ENCODE measurements around the gene SSBP3.
"Not testable (repeated sequence)": the region's sequence is repeated elsewhere in the genome, so short reads cannot be mapped to it uniquely, and the experiment has no call there.

SSBP3 gene

DNA sequence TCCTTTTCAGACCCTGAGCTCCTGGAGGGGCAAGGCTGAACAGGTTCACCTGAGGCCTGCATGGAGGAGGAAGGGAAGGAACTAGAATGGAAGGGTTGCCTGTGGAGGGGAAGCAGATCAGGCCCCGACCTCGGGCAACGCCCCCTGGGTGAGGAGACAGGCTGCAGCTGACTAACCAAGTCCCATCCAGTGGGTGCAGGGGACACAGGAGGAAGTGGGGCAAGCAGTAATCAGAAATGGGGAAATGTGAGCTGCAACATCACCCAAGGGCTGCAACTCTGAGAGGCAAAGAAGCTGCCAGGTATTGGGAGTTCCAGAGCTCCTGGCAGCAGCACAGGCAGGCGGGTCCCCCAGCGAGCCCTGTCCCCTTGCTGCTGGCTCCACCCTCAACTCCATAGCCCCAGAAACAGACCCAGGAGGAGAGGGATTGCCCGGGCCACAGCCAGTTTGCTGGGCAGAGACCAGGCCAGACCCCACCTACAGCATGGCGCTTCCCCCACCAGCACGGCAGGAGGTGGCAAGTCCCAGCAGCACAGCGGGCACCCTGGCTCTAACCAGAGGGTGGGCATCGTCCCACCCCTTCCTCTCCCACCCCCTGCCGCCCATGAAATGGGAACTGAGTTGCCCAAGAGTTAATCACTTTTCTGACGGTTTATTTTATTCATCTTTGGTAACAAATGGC lies 167.7 kb downstream of the SSBP3 start:
- TF ChIP-seq, protein P1, sequence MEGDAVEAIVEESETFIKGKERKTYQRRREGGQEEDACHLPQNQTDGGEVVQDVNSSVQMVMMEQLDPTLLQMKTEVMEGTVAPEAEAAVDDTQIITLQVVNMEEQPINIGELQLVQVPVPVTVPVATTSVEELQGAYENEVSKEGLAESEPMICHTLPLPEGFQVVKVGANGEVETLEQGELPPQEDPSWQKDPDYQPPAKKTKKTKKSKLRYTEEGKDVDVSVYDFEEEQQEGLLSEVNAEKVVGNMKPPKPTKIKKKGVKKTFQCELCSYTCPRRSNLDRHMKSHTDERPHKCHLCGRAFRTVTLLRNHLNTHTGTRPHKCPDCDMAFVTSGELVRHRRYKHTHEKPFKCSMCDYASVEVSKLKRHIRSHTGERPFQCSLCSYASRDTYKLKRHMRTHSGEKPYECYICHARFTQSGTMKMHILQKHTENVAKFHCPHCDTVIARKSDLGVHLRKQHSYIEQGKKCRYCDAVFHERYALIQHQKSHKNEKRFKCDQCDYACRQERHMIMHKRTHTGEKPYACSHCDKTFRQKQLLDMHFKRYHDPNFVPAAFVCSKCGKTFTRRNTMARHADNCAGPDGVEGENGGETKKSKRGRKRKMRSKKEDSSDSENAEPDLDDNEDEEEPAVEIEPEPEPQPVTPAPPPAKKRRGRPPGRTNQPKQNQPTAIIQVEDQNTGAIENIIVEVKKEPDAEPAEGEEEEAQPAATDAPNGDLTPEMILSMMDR (IDR thresholded peaks at IDR 0.05; ENCODE audit: control insufficient read depth, insufficient read depth, low read depth, low read length, missing control alignments) = no peak
- no peak overlapping the region for H3K4me3 ChIP-seq (ENCODE audit: control insufficient read depth, low read depth, low read length)
- no peak for DNase-seq (ENCODE audit: low read depth)

DNA sequence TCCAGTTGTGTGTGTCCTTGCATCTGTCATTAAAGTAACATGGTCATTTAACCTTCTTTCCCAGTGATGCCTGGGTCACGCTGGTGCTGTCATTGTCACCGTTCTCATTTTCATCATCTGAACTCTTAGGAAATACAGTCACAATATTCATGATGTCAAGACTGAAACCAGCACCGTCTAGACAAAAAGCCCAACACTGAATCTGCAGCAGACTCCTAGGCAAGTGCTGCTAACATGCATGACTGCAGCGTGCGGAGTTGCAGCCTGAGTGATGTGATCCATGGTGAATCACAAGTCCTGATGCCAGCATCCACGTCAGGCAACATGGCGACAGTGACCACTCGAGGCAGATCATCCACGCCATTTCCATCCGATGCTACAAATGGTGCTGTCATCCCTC lies 168.6 kb downstream of the SSBP3 start:
- no peak overlapping the region for H3K4me3 ChIP-seq (ENCODE audit: control insufficient read depth, low read depth, low read length)
- DNase-seq (ENCODE audit: low read depth) = no peak
- TF ChIP-seq, protein P1 (IDR thresholded peaks at IDR 0.05; ENCODE audit: control insufficient read depth, insufficient read depth, low read depth, low read length, missing control alignments) = no peak

DNA sequence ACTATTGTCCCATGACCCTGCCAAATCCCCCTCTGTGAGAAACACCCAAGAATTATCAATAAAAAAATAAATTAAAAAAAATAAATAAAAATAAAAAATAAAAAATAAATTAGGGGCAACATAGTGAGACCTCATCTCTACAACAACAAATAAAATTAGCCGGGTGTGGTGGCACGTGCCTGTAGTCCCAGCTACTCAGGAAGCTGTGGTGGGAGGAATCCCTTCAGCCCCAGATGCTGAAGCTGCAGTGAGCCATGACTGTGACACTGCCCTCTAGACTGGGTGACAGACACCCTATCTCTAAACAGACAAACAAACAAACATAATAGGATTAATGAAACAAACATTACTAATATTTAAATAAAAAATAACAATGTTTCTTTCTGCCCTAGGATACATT lies 171.9 kb downstream of the SSBP3 start:
- DNase-seq (ENCODE audit: low read depth) = no peak
- no peak overlapping the region for H3K4me3 ChIP-seq (ENCODE audit: control insufficient read depth, low read depth, low read length)
- TF ChIP-seq, protein P1 (IDR thresholded peaks at IDR 0.05; ENCODE audit: control insufficient read depth, insufficient read depth, low read depth, low read length, missing control alignments) = no peak

DNA sequence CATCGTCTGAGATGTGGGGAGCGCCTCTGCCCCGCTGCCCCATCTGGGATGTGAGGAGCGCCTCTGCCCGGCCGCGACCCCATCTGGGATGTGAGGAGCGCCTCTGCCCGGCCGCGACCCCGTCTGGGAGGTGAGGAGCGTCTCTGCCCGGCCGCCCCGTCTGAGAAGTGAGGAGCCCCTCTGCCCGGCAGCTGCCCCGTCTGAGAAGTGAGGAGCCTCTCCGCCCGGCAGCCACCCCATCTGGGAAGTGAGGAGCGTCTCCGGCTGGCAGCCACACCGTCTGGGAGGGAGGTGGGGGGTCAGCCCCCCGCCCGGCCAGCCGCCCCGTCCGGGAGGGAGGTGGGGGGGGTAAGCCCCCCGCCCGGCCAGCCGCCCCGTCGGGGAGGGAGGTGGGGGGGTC lies 173.0 kb downstream of the SSBP3 start:
- not testable (repeated sequence) for H3K4me3 ChIP-seq (ENCODE audit: control insufficient read depth, low read depth, low read length); DNase-seq (ENCODE audit: low read depth)

DNA sequence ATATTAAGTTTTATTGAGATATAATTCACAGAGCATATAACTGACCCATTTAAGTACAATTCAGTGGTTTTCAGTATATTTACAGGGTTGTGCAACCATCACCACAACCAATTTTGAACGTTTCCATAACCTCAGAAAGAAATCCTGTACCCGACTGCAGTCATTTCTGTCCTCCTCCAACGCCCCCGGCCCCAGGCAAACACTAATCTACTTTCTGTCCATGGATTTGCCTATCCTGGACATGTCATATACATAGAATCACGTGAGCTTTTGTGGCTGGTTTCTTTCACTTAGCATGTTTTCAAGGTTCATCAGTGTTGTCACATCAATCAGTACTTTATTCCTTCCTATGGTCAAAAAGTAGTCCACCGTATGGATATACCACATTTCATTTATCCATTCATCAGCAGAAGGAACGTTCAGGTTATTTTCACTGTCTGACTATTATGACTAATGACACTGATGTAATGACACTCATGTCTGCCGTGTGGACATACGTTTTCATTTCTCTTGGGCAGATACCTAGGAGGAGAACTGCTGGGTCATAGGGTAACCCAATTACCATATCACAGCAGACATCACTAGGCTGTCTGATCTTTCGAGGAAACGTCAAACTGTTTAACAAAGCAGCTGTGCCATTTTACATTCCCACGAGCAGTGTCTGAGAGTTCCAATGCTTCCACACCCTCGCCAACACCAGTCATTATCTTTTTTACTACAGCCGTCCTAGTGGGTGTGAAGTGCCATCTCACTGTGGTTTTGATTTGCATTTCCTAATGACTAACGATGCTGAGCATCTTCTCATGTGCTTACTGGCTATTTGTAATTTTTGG lies 175.5 kb downstream of the SSBP3 start:
- TF ChIP-seq, protein P1 (IDR thresholded peaks at IDR 0.05; ENCODE audit: control insufficient read depth, insufficient read depth, low read depth, low read length, missing control alignments) = no peak
- no peak overlapping the region for H3K4me3 ChIP-seq (ENCODE audit: control insufficient read depth, low read depth, low read length)
- DNase-seq (ENCODE audit: low read depth) = no peak

DNA sequence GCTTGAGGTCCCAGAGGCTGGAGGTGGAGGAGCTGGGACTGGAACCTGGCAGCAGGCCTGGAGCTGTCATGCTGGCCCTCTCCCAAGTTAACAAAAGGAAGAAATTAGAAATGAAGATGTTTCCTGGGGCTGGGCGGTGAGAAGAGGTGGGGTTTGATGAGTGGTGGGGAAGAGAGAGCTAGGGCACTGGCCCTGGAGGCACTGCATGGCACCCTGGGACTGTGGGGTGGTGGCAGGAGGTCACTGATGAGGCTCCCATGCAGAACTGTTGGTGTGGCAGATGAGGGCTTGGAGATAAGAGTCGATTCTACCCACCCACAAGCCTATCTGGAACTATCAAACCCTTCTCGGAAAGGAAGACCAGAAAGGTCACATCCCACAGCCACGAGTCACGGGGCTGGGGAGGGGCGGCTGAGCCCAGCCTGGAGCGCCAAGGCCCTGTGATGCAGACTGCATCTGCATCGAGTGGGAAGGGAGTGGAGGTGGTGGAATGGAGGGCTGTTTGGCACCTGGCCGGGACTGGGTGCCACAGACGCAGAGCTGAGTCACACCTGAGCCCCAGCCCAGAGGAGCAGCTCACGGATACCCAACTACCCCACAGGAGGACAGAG lies 176.8 kb downstream of the SSBP3 start:
- DNase-seq (ENCODE audit: low read depth) = no peak
- TF ChIP-seq, protein P1 (IDR thresholded peaks at IDR 0.05; ENCODE audit: control insufficient read depth, insufficient read depth, low read depth, low read length, missing control alignments) = no peak
- no peak overlapping the region for H3K4me3 ChIP-seq (ENCODE audit: control insufficient read depth, low read depth, low read length)

DNA sequence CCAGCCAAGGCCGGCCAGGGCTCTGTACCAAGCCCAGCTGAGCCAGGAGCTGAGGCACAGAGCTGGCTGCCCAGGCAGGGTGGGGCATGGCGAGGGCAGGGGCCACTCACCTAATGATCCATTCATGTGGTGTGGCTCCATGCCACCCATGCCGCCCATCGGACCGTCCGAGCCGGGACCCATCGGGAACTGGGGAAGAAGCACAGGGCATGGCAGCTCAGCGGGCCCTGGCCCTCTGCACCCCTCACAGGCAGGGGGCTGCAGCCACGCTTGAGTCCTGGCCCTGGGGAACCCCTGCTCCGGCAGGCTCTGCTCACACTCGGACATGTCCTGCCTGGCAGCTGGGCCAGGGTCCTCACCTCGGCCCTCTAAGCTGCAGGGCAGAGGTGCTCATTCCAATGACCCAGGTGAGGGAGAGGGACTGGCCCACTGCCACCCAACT lies 177.5 kb downstream of the SSBP3 start:
- no peak overlapping the region for H3K4me3 ChIP-seq (ENCODE audit: control insufficient read depth, low read depth, low read length)
- DNase-seq (ENCODE audit: low read depth) = no peak

More for the DNA sequence above, 177.5 kb downstream of the SSBP3 start:
- TF ChIP-seq, protein P1 (IDR thresholded peaks at IDR 0.05; ENCODE audit: control insufficient read depth, insufficient read depth, low read depth, low read length, missing control alignments) = no peak
